GM18909 (cell line): ENCODE measurements around the gene COMTD1.
"Not testable (repeated sequence)": the region's sequence is repeated elsewhere in the genome, so short reads cannot be mapped to it uniquely, and the experiment has no call there.

Experiments
- ATAC-seq: cut with Tn5 transposase; IDR thresholded peaks from one replicate; pipeline ENCODE4 v1.9.1; 2021; ENCODE audit warnings: mild to moderate bottlenecking; ENCODE audit not compliant: unreplicated experiment, poor library complexity

Gene COMTD1

DNA sequence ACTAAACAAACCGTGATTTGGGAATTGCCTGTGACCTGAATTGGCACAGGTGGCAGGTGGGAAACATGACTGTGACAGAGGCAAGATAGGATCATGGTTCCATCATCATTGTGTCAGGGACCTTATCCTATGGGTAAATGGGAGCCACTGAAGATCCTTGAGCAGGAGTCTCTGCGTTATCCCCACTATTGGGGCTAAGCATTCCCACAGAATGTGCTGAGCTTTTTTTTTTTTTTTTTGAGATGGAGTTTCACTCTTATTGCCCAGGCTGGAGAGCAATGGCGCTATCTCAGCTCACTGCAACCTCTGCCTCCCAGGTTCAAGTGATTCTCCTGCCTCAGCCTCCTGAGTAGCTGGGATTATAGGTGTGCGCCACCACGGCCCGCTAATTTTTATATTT lies 35.8 kb downstream of the COMTD1 start:
- not testable (repeated sequence) for ATAC-seq

- ATAC-seq, result no peak
Observed at GRCh38 chr10:75197906-75198305, 37.9 kb downstream of the COMTD1 start.

- ATAC-seq, result no peak
Observed at GRCh38 chr10:75197066-75197465, 38.7 kb downstream of the COMTD1 start.

DNA sequence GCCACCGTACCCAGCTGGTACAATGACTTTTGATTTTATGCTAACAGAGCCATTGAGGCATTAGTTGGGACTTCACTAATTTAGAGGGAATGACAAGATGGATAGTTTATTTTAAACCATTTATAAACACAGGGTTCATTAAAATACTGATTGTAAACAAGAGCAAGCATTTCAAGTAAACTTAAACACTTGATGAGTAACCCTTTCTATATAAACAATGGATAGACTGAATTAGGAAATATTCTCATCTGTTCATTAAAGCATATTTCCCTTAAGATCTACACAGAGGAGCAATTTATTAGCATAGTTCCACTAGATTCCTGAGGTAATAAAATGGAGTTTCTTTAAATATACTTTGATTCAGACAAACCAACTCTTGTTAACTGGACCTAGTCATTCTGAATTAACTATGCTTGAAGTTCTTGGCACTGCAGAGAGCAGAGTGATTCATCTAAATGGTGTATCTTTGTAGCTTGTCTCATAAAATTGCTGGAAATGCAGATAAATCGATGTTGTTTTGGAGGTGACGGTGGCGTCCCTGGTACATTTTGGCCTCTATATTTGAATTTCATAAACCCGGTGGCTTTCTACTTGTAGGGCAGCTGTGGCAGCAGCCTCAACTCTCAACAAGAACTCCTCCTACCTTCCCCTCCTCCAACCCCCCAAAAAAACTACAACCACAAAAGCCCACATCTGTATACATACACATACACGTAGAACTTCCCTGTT lies 40.6 kb downstream of the COMTD1 start:
- ATAC-seq, result no peak

DNA sequence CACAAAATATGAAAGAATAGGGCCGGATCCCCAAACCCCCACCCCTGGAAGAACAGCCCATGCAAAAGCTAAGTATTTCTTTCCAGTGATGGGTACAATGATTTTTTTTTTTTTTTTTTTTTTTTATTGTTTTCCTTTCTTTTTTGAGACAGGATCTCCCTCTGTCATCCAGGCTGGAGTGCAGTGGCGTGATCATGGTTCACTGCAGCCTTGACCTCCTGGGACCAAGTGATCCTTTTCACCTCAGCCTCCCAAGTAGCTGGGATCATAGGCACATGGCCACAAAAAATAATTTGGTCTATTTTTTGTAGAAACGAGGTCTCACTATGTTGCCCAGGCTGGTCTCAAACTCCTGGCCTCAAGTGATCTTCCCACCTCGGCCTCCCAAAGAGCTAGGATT lies 41.1 kb downstream of the COMTD1 start:
- not testable (repeated sequence) for ATAC-seq

DNA sequence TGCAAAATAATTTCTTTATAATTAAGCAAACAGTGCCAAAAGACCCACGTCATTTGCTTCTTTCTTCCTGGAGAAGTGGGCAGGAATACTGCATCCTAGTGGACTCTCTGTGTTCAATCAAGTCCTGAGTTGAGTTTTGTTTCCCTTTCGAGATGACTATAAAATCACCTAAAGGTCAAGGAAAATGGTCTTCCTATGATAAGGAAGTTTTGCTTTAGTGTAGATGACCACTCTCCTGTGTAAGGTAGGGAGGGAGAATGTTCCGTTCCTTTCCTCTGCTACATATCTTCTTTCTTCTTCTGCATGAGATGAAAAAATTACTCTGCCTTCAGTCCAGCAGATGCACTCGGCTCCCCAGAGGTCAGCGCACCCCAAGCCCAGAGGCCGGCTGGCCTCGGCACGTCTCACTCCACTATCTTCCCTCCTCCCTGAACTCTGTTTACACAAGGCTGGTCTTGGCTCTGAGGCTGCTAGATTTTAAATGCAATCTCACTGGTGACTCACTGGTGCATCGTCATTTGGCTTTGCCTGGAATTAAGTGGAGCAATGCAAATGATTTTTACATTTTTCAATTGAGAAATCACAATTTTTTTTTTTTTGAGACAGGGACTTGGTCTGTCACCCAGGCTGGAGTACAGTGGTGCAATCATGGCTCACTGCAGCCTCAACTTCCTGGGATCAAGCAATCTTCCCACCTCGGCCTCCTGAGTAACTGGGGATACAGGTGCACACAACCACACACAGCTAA lies 43.8 kb downstream of the COMTD1 start:
- ATAC-seq, result no peak

GRCh38 chr10:75189266-75190096 lies 46.3 kb downstream of the COMTD1 start:
- no peak for ATAC-seq

DNA sequence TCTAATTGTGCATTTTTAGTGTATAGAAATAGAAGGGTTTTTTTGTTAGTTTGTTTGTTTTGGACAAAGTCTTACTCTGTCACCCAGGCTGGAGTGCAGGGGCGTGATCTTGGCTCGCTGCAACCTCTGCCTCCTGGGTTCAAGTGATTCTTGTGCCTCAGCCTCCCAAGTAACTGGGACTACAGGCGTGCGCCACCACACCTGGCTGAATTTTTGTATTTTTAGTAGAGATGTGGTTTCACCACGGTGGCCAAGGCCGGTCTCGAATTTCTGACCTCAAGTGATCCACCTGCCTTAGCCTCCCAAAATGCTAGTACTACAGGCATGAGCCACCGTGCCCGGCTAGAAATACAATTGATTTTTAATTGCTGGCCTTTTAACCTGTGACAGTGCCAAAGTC lies 47.2 kb downstream of the COMTD1 start:
- ATAC-seq, result not testable (repeated sequence)

DNA sequence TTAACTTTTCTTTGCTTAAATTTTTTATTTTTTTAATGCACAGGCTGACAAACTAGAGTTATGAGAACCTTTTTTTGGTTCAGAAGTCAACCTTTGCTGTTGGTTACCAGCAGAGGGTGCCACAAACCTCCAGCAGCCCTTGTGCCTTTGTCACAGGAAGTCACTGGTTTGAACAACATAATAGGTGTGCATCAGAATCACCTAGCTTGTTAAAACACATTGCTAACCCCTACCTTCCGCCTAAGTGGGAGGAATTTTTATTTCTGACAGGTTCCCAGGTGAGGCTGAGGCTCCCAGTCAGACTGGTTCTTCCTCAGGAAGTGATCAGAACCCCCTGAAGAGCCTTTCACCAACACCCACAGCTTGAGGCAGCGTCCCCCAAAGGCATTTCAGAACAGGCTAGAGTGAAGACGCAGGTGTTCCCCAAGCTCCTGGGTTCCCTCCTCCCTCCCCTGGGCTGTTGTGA lies 47.8 kb downstream of the COMTD1 start:
- ATAC-seq, result peak; percentile 62

GRCh38 chr10:75186310-75186709 lies 49.4 kb downstream of the COMTD1 start:
- no peak for ATAC-seq
